NCI-H226 (cell line): ENCODE data around the gene SMIM12.

Source experiments
- DNase-seq: peaks from one replicate; pipeline ENCODE4 v3.0.0-alpha.2; 2015

Gene SMIM12

DNA sequence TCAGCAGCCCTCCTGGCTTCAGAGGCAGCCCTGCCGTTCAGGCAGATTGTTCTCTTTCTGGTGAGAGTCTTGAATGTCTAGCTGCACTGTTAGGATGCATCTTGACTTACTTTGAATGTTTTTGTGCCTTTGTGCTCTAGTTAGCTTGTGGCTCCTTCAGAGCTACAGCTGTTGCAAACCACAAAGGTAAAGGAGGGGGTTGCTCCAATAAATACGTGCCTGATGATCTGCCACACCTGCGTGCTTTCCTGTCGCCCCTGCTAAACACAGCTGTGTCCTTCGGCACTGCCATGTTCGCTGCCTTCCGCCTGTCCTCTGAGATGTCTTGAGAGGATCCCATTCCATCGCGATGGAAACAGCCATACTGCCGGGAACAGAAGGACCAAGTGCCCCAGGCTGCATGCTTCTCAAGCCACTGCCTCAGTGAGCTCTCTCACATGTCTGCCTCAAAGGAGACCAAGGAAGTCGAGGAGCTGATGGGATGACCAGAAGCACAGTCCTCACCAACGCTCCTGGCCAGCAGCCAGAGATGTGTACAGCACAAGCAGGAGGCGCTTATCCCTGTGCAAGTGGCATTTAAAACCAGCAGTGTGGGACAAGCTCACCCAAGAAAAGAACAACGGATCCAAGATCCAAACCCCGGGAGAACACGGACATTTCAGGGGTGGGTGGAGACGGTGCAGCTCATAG lies 12.0 kb upstream of the SMIM12 start:
- DNase-seq, result no peak

DNA sequence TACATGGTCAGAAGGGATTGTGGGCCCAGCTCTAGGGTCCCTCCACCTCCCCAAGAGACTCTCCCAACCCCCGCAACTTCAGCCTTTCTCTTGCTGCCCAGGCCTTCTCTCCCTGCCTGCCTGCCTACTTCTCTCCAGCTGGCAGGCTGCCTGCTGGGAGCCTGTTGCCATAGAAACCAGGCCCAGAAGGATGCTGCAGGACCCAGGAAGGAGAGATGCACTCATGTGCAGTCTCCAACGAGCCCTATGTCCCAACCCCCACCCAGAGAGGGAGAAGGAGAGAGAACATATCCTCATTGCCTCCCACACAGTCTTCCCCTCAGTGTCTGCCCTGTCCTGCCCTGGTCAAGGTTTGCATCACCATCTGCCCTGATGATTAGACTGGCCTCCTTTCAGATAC lies 10.8 kb upstream of the SMIM12 start:
- DNase-seq, result no peak

- no peak for DNase-seq
Observed at GRCh38 chr1:34869760-34870159, 10.2 kb upstream of the SMIM12 start.

- no peak for DNase-seq
Observed at GRCh38 chr1:34868230-34869049, 8.9 kb upstream of the SMIM12 start.

GRCh38 chr1:34867415-34867814 lies 7.9 kb upstream of the SMIM12 start:
- DNase-seq, result no peak

- no peak for DNase-seq
Observed at GRCh38 chr1:34866762-34867109, 7.2 kb upstream of the SMIM12 start.

GRCh38 chr1:34865981-34866761 lies 6.6 kb upstream of the SMIM12 start:
- DNase-seq, result peak; percentile 52

DNA sequence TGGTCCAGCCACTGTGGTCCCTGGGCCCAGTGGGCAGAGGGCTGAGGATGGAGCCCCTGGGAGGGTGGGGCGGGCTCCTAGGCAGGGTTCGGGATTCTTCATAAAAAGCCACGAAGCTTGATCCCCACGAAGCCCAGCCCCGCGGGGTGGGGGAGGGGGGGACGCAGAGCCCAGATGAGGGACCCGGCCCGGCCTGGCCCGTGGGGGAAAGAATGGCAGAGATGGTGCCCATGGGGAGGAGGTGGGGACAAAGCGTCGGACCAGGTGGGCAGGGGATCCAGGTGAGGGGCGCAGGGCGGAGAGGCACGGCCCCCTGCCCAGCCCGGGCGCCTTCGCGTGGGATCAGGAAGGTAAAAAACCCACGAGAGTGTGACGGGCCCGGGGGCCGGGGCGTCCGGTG lies 6.0 kb upstream of the SMIM12 start:
- DNase-seq, result no peak

DNA sequence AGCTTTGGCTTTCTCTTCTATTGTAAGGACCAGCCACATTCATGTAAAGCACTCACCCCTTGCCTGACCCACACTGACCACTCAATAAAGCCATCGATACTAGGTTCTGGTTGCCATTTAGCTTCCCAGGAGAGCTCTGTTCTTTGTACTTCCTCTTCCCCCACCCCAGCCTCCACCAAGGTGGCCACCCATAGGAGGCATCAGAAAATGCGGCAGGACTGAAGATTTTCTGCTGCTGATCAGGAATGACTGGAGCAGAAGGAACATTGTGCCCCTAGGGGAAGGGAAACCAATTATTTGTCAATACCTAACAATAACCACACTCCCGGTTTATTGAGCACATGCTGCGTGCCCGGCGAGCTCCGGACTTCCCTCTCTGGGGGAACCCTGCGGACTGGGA lies 5.2 kb upstream of the SMIM12 start:
- DNase-seq, result no peak

DNA sequence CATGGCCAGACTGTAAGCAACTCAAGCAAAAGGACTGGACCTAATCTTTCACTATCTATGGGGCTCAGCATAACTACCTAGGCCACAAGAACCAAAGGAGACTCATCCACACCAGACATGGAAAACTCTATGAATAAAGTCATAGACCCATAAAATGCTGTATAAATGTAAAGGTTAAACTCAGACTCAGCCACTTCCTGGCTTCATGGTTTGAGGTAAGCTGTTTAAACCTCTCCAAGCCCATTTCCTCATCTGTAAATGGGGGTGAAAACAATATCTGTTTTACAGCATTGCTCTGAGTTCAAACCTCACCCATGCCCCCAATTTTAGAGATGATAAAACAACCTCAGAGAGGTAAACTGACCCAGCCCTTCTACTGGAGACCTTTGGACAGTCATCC lies 4.0 kb upstream of the SMIM12 start:
- DNase-seq, result no peak

- DNase-seq, result no peak
Observed at GRCh38 chr1:34858901-34859445, 576 bp downstream of the SMIM12 start.

GRCh38 chr1:34856697-34857096 lies 2.9 kb downstream of the SMIM12 start:
- no peak for DNase-seq

DNA sequence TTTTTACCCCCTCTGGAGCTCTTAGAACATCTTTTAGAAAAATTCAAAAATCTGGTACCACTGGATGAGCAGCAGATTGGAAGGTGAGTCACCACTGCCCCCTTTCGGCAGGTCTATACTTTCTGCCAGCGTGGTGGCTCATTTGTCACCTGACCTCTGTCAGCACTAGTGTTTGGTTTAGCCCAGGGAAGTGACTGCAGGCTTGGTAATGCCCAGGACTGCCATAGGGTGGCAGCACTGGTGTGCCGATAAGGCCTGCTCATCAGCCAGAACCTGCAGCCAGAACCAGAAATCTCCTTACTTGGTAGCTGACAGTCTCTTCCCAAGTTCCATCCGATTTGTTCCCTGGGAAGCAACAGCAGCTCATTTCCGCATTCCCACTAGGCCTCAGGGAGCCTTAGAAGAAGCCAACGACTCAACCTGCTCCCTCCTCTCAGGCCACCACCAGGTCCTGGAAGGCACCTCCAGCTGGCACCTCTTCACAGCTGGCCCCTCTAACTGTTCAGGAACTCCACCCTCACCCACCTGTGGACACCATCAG lies 6.8 kb downstream of the SMIM12 start:
- peak; percentile 87 for DNase-seq

- DNase-seq, result no peak
Observed at GRCh38 chr1:34851431-34852105, 8.0 kb downstream of the SMIM12 start.

DNA sequence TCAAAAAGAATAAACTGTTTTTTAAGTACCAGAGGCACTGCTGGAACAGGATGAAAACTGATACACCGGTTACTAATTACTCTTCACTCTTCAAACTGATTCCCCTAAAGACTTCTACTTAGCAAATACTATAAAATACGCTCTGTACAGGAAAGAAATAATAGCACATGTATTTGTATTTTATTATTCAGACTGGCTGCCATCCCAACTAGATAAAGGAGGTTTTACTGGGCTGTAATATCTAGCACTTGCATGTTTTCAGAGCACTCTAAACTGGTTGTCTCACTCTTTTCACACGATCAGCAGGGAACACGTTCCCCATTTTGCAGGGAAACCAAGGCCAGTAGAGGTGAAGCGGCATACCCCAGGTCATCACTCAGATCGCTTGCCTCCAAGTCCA lies 9.2 kb downstream of the SMIM12 start:
- no peak for DNase-seq

GRCh38 chr1:34847094-34847493 lies 12.5 kb downstream of the SMIM12 start:
- no peak for DNase-seq

- no peak for DNase-seq
Observed at GRCh38 chr1:34846265-34846664, 13.3 kb downstream of the SMIM12 start.

DNA sequence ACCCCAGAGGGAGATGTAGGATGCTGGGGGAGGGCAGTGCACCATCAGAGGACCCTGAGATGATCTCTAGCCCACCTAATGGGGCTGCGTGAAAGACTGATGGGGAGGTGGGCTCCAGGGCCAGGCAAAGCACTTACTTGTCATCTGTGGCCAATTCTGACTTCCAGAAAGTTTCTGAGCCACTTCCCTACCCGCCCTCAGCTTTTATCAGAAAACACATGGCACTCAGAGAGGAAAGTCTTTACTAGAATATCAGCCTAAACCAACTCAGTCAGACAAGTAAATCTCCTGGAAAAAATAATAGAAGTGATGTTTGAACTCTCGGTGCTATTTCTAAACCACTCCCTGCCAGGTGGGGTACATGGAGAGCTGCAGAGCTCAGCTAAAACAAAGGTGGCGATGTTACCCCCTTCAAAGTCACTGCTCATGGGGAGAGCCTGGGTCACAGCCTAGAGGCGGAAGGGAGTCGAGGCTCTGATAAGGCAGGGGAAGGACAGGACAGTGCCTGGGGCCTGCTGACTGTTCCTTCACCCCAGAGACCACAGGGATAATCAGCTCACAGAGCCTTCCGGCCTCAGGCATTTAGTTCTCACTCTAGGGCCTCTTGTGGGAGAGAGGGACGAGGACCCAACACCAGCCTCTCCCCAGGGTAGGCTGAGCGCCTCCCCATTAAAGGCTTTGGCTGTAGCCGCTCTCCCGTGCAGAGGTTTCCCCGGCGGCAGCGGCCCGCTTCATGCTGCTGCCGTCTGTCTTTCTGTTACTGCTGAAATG lies 14.2 kb downstream of the SMIM12 start:
- DNase-seq, result no peak

DNA sequence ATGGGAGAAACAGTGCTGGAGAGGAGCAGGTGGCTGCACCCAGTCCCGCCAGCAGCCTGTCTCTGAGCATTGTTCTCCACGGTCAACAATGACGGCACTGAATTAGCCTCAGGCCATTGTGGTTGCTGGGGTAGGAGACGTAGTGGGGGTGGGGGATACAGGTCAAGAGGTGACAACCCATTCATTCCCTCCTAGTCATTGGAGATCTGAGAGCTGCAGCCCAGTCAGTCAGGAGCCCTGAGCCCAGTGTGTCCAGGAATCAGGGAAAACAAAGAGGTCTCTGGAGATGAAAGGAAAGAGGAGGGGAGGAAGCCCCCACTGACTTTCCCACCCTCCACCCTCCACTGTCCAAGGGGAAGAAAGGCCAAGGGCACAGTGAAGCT lies 15.3 kb downstream of the SMIM12 start:
- DNase-seq, result no peak

- no peak for DNase-seq
Observed at GRCh38 chr1:34843392-34844251, 15.9 kb downstream of the SMIM12 start.

- no peak for DNase-seq
Observed at GRCh38 chr1:34842952-34843371, 16.6 kb downstream of the SMIM12 start.
